ENCODE data around the gene PCDH9. TPM values are rescaled to one million over a fixed set of nuclear protein-coding genes. Genes with fewer than 3 reads are reported as not detected.

Gene PCDH9
- total RNA-seq, 6 experiments from 2014 or later, result 1.6 to 3.9 (median 3.1) TPM

DNA sequence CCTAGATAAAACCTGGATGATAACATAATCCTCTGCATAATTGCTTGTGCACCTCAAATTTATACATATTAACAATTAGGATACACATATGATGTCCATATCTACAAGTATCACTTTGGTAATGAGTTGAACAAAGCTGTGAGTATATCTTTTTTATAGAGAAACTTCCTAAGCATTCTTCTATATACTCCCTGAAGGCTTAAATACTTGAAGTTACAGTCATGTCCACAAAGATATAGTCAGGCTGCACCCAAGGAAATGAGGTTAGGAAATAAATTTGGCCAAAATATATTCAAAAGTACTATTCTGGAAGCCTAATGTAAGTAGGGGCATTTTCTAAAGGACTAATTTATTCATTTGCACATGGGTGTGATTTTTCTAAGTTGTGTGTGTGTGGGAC lies 761.5 kb downstream of the PCDH9 start:
- Histone ChIP-seq H3K27ac (no peak overlapping the region), H3K4me3 (no peak overlapping the region), H3K27me3 (no peaks in the 10 kb centered on the region), H3K4me1 (no peaks in the 10 kb centered on the region), H3K9me3 (no peaks in the 10 kb centered on the region), H3K36me3 (no peaks in the 10 kb centered on the region)
- intact Hi-C loops (cut with DNase I), result no loop called here
- ATAC-seq, result no peak
- no peak for DNase-seq
- TF ChIP-seq POLR2A (IDR thresholded peaks at IDR 0.05) (no peak), CTCF (IDR thresholded peaks at IDR 0.05) (no peak)

DNA sequence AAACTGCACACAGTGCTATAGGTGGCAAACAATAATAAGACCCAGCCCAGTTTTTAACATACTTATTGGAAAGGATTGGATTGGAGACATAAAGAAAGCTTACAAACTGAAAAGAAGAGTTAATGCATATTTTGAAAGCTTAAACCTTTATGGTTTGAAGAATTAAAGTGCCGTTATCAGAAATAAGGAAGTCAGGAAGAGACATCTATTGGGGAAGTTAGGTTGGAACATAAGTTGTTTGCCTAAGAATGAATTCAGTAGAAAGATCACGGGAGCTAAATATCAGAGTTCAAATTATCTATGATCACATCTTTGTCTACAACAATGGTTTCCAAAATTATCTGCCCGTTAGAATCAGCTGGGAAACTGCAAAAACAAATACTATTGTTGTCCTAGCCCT lies 767.9 kb downstream of the PCDH9 start:
- no peak for ATAC-seq
- 42% methylated on average over 3 of the region's 3 CpGs for WGBS (ENCODE audit: insufficient coverage, low coverage, low lambda C conversion rate, missing lambda C conversion rate)
- intact Hi-C loops (cut with DNase I), result no loop called here

GRCh38 chr13:66461021-66461420 lies 769.1 kb downstream of the PCDH9 start:
- H3K27ac ChIP-seq, result no peak overlapping the region
- TF ChIP-seq CTCF (IDR thresholded peaks at IDR 0.05) (no peak), POLR2A (IDR thresholded peaks at IDR 0.05) (no peak)
- H3K4me1 ChIP-seq, result no peaks in the 10 kb centered on the region
- 78% methylated on average over 1 of the region's 1 CpG for WGBS (ENCODE audit: insufficient coverage, low coverage, low lambda C conversion rate, missing lambda C conversion rate)
- H3K9me3 ChIP-seq, result no peaks in the 10 kb centered on the region
- no peak overlapping the region for H3K4me3 ChIP-seq
- H3K36me3 ChIP-seq, result no peaks in the 10 kb centered on the region
- no peak for DNase-seq
- no peaks in the 10 kb centered on the region for H3K27me3 ChIP-seq
- no peak for ATAC-seq
- intact Hi-C loops (cut with DNase I), result no loop called here

More for the DNA sequence above, 767.9 kb downstream of the PCDH9 start:
- no peaks in the 10 kb centered on the region for H3K36me3 ChIP-seq
- no peaks in the 10 kb centered on the region for H3K27me3 ChIP-seq
- no peak for DNase-seq
- no peak for TF ChIP-seq CTCF (IDR thresholded peaks at IDR 0.05)
- TF ChIP-seq POLR2A (IDR thresholded peaks at IDR 0.05), result no peak
- H3K9me3 ChIP-seq, result no peaks in the 10 kb centered on the region
- no peak overlapping the region for H3K4me3 ChIP-seq
- no peak overlapping the region for H3K27ac ChIP-seq
- H3K4me1 ChIP-seq, result no peaks in the 10 kb centered on the region

DNA sequence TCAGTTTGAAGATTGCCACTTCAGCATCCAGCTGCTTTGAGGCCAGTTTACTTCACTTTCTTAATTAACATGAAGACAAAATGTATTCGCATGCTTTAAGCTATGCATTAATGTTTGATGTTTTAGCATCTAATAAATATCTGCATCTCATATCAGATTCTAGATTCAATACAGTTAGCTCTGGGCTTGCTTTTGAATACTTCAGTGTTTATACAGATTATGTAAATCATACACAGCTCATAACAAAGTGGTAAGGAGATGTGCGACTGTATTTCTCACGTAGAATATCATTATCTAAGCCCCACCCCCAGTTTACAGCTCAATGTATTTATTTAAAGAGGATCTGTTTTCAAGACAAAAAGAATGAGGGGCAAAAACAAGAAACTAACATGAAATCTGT lies 770.5 kb downstream of the PCDH9 start:
- H3K4me3 ChIP-seq, result no peak overlapping the region
- H3K27me3 ChIP-seq, result no peaks in the 10 kb centered on the region
- TF ChIP-seq CTCF (IDR thresholded peaks at IDR 0.05) (no peak), POLR2A (IDR thresholded peaks at IDR 0.05) (no peak)
- H3K4me1 ChIP-seq, result no peaks in the 10 kb centered on the region
- no peaks in the 10 kb centered on the region for H3K9me3 ChIP-seq
- DNase-seq (no peak), ATAC-seq (no peak)
- H3K27ac ChIP-seq, result no peak overlapping the region
- intact Hi-C loops (cut with DNase I), result no loop called here
- WGBS (ENCODE audit: insufficient coverage, low coverage, low lambda C conversion rate, missing lambda C conversion rate), result 66% methylated on average over 3 of the region's 3 CpGs
- no peaks in the 10 kb centered on the region for H3K36me3 ChIP-seq

DNA sequence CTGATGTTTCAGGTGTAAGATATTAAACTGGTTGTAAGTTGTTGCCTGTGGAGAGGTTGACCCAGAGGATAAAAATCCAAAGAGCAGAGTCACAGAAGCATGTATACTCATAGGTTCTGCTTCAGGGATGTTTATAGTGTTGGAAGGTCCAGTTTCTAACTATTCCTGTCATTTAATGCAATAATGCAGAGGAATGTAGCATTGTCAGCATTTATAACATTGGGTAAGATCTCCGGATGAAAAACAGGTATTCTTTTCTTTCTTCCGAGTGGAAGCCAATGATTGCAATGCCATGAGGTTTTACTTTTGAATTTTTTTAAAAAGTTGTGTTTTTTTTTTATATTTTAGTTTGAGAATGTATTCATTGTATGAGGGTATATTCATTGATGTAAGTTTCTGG lies 771.0 kb downstream of the PCDH9 start:
- Histone ChIP-seq H3K36me3 (no peaks in the 10 kb centered on the region), H3K27ac (no peak overlapping the region), H3K4me1 (no peaks in the 10 kb centered on the region), H3K9me3 (no peaks in the 10 kb centered on the region), H3K27me3 (no peaks in the 10 kb centered on the region), H3K4me3 (no peak overlapping the region)
- TF ChIP-seq CTCF (IDR thresholded peaks at IDR 0.05) (no peak), POLR2A (IDR thresholded peaks at IDR 0.05) (no peak)
- no peak for ATAC-seq
- intact Hi-C loops (cut with DNase I), result no loop called here
- WGBS (ENCODE audit: insufficient coverage, low coverage, low lambda C conversion rate, missing lambda C conversion rate), result 49% methylated on average over 2 of the region's 2 CpGs
- DNase-seq, result no peak

Data from right lobe of liver (tissue), 6 donors.